Pulmonary artery endothelial cell (primary cell): ENCODE data around the gene TKT. TPM values are rescaled to one million over a fixed set of nuclear protein-coding genes. Genes with fewer than 3 reads are reported as not detected.
"Not testable (repeated sequence)": the region's sequence is repeated elsewhere in the genome, so short reads cannot be mapped to it uniquely, and the experiment has no call there.

Experiments used
- DNase-seq: peaks from one replicate; pipeline ENCODE4 v3.0.0-alpha.2; 2011; ENCODE audit warnings: low read depth, low spot score
- total RNA-seq: library from RNA; depleted of rRNA; stranded (reverse); fragments of >200 nt; gene quantifications from 2 replicates; pipeline ENCODE4 v1.2.3, GENCODE V29; 2014

The TKT gene
- total RNA-seq, 1 donor from 2014 or later, result 702 TPM

DNA sequence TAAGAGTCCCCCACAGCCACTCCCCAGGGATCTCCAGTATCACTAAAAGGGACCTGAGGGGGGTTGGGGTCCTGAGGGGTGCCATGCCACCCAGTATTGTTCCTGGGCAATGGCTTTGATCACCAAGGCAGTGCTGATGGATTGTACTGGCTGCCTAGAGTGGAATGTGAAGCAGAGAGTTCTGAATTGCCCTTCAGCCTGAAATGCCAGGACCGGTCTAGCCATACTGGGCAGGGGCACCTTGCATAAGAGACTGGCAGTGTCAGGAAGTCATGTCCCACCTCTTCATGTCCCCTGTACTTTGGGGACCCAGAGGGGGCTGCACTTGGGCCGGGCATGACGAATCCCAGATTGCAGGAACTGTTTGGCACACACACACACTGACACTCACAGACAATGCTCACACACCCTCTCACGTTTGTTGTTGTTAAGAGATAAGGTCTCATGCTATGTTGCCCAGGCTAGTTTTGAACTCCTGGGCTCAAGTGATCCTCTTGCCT, 4.5 kb upstream of the TKT start:
- DNase-seq, result no peak

DNA sequence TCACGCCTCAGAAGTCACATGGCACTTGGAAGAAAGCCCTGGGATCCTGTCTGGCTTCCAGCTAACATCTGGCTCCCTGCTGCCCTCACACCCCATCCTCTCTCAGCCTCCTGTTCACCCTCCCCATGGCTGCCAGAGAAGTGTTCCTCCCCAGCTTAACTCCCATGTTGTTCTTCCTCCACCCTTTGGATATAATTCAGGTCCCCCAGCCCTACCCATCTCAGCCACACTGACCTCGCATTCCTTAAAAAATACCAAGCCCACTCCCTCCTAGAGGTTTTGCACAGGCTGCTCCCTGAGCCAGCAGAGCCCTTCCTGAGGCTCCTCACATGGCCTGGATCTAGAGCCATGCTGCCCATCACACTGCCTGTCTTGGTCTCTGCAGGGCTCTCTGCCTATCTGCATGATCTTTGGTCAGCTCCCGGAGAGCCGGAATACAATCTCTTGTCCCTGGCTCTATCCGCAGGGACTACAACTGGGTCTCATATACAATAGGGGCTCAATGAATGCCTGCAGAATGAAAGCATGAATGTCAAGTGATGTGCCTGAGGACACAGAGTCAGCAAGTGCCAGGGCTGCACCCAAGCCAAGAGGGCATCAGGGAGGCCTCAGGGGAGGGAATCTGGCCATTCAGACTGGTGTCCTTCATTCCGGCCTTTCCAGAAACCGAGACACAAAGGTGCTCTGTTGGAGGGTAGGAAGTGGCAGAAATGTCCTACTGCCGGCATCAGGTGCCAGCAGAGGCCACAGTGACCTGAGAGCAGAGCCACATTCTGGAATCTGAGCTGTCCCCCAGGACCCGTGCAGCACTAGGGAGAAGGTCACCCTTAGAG, 3.8 kb upstream of the TKT start:
- DNase-seq, result no peak

DNA sequence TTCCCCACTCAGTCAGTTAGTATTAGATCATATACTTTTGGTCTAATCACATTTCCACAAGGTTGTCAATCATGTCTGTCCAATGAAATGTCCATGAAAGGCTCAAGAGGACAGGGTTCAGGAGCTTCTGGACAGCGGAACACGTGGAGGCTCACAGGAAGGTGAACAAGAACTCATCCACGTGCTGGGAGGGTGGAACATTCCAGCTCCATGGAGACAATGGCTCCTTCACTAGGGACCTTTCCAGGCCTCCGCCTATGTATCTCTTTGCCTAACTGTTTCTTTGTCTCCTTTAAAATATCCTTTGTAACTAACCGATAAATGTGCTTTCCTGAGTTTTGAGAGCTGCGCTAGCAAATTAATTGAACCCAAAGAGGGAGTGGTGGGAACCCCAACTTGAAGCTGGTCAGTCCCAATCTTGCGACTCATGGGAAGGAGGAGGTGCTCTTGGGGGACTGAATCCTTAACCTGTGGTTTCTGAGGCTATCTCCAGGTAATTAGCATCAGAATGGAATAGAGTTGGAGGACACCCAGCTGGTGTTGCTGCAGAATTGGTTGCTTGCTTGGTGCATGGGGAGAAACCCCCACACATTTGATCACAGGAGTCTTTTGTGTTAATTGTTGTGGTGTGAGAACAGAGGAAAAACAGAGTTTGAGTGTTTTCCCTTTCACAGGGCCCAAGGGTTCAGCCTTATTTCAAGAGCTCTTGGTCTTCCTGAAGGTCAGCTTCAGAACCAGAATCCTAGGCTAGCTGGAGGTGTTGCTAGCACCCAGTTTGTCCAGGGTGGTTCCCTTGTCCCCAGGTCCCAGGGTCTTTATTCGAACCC, 3.0 kb upstream of the TKT start:
- no peak for DNase-seq

DNA sequence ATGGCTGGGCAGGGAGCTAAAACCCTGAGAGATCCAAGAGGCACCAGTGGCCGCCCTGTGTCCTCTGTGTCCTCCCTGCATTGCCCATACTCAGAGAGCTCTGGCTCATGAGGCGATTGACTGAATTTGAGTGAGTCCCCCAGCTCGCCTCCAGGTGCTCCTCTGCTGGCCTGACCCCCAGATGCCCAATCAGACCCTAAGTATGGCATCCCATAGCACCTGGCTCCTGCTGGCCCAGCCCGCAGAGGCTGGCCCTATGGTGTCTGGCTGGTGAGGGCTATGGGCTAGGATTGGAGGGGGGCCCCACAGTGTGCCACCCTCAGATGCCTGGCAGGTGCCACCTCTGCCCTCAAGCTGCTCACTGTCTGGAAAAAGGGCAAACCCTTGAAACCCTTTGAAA, 1.6 kb upstream of the TKT start:
- no peak for DNase-seq

DNA sequence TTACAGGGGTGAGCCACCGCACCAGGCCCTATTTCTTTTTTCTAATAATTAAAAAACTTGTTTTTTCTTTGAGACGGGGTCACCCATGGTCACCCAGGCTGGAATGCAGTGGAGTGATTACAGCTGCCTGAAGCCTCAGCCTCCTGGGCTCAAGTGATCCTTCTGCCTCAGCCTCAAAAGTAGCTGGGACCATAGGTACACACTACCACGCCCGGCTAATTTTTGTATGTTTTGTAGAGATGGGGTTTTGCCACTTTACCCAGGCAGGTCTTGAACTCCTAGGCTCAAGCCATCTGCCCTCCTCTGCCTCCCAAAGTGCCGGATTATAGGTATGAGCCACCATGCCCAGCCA, 858 bp upstream of the TKT start:
- no peak for DNase-seq

GRCh38 chr3:53255423-53255774, 423 bp downstream of the TKT start:
- no peak for DNase-seq

- no peak for DNase-seq
These were observed 1.1 kb downstream of the TKT start for GRCh38 chr3:53254509-53255422.

DNA sequence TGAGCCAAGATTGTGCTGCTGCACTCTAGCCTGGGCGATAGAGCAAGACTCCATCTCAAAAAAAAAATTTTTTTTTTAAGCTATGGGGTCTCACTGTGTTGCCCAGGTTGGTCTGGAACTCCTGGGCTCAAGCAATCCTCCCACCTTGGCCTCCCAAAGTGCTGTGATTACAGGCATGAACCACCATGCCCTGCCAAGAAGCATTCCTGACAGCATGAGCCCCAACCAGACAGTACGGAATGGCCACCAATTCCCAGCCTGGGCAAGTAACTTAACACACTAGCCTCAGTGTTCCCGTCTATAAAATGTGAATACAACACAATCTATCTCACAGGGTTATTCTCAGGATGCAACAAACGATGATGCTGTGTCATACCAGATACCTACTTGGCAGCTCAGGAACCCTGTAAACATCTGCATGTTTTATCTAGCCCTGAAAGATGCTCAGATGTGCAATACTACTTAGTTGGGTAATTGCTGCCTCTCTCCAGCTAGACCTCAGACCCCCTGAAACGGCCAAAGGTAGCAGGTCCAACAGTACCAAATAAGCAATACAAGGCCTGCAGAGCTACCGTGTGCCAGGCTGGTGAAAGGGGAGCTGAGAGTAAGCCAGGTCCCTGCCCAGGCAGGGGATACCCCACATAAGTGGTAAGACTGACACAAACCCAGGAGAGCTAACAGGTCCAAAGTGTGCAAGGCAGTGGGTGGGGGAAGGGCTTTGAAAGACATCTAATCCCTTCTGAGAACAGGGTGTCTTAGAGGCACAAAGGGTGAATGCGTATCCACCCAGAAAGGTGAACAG, 1.9 kb downstream of the TKT start:
- DNase-seq, result no peak

- not testable (repeated sequence) for DNase-seq
These were observed 2.9 kb downstream of the TKT start for GRCh38 chr3:53252947-53253322.

DNA sequence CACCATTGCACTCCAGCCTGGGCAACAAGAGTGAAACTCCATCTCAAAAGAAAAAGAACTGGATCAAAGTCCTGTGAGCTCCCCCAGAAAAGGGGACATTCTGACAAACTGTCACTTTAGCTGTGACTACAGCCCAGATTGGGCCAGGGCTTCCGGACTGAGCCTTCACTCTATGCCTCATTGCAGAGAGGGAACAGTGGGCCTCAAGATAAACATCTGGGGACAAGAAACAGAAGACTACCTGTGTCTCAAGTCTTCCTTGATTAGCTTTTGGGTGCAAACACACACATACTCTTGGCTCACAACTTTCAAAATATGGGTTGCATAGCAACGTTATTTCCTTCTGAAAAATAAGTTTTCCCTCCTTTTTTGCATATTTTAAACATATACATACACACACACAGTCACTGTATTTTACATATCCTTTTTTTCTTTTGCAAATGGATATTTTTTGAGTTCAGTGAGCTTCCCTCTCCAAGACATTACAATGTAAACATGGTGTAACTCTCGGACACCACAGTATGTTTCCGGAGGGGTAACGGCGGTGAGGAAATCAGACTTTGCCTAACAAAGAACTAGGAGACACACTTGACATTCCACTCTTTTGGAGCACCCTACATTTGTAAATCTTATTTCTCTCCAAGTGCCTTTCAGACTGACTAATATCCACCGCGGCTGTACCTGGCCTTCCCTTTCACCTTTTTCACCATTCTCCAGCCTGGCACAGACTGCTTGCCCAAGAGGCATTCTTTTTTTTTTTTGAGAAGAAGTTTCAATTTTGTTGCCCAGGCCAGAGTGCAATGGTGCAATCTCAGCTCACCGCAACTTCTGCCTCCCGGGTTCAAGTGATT, 3.5 kb downstream of the TKT start:
- DNase-seq, result no peak

- DNase-seq, result no peak
These were observed 4.8 kb downstream of the TKT start for GRCh38 chr3:53250881-53251605.

- no peak for DNase-seq
These were observed 5.4 kb downstream of the TKT start for GRCh38 chr3:53250453-53250852.

GRCh38 chr3:53248161-53248560, 7.7 kb downstream of the TKT start:
- no peak for DNase-seq

DNA sequence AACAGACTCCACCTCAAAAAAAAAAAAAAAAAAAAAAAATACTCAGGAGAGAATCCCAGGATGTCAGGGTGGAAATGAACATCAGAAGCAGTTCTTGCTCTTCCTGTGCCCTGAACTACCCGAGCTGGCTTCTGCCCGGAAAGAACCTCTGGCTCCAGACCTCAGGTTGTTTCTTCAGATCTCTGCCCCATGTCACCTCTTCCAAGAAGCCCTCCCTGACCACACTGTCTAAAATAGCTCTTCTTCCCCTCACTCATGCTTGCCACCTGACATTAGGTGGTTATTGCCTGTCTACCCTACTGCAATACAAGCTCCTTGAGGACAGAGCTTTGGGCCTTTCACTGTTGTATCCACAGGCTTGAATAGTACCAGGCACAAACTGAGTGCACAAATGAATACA, 8.2 kb downstream of the TKT start:
- no peak for DNase-seq

DNA sequence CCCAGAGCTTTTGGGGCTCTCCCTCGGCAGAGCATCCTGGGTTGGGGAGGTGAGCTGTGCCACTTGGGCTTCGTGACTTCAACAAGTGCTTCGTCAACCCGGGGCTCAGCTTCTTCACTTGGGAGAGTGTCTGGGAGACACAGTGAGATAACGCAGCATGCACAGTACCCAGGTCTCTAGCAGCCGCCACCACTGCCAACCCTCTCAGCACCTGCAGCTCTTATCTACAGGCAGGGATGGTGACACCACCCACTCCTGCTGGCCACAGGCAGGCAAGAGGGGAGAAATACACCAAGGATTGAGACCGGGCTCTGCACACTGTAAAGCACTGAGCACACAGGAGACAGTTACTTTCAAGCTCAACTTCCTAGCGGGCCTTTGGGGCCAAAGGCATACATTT, 11.6 kb downstream of the TKT start:
- no peak for DNase-seq

GRCh38 chr3:53243785-53244184, 12.0 kb downstream of the TKT start:
- DNase-seq, result no peak

DNA sequence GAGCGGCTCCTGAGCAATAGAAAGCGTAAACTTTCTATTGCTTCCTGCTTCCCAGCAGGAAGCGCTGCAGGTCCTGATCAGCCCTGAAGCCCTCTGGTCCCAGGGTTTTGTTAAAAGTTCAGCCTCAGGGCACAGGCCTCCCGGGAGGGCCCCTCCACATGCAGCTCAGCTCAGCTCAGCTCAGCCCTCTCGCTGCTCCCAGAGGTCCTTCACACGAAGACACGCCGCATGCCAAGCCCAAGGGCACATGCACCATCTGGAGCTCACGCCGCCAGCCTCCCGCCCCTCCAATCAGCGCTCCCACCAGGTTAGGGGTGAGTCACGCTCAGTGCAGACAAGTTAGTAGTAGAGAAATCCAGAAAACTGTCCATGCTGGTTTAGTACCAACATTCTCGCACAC, 12.7 kb downstream of the TKT start:
- DNase-seq, result no peak

GRCh38 chr3:53242642-53243041, 13.2 kb downstream of the TKT start:
- no peak for DNase-seq

DNA sequence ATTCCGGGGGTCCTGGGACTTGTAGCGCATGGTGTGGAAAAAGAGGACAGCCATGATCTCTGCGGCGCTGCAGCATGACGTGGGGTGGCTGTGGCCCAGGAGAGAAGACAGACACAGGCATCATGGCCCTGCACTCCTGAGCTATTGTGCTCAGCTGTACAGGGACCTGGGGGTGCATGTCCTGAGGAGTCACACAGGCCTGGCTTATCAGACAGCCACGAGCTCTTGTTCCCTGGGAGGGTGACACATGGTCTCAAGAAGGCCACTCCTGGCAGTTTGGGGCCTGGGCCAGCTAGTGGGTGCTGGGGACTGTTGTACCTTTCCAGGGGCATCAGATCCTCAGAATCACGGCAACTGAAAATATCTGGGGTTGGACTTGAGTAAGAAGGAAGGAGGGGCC, 13.7 kb downstream of the TKT start:
- no peak for DNase-seq
